ENCODE data around the gene ANKRD50.

The ANKRD50 gene

GRCh38 chr4:124712372-124713184, at the start of gene ANKRD50:
TSS of gene ANKRD50 (minus strand) at chr4:124712732. CDS start at chr4:124710511, 2,221 bp downstream.
- TF ChIP-seq CTCF (IDR thresholded peaks at IDR 0.05; ENCODE audit: insufficient read depth, low read depth, low read length, missing control alignments) = no peak
- DNase-seq (ENCODE audit: low read depth) = peak; percentile 81
- peak within 1 kb of the TSS; percentile 66 for H3K4me3 ChIP-seq (ENCODE audit: low read depth, low read length)

- DNase-seq (ENCODE audit: low read depth) = no peak
- H3K4me3 ChIP-seq (ENCODE audit: low read depth, low read length) = no peak overlapping the region
- no peak for TF ChIP-seq CTCF (IDR thresholded peaks at IDR 0.05; ENCODE audit: insufficient read depth, low read depth, low read length, missing control alignments)
Measured at GRCh38 chr4:124757126-124757525, 44.6 kb upstream of the ANKRD50 start.

GRCh38 chr4:124754681-124755080, 42.1 kb upstream of the ANKRD50 start:
- no peak for DNase-seq (ENCODE audit: low read depth)
- no peak overlapping the region for H3K4me3 ChIP-seq (ENCODE audit: low read depth, low read length)

GRCh38 chr4:124753941-124754581, 41.5 kb upstream of the ANKRD50 start:
- no peak for DNase-seq (ENCODE audit: low read depth)

More at GRCh38 chr4:124754681-124755080, 42.1 kb upstream of the ANKRD50 start:
- no peak for TF ChIP-seq CTCF (IDR thresholded peaks at IDR 0.05; ENCODE audit: insufficient read depth, low read depth, low read length, missing control alignments)

GRCh38 chr4:124749421-124749820, 36.9 kb upstream of the ANKRD50 start:
- TF ChIP-seq CTCF (IDR thresholded peaks at IDR 0.05; ENCODE audit: insufficient read depth, low read depth, low read length, missing control alignments) = no peak

More at GRCh38 chr4:124753941-124754581, 41.5 kb upstream of the ANKRD50 start:
- no peak for TF ChIP-seq CTCF (IDR thresholded peaks at IDR 0.05; ENCODE audit: insufficient read depth, low read depth, low read length, missing control alignments)
- H3K4me3 ChIP-seq (ENCODE audit: low read depth, low read length) = no peak overlapping the region

GRCh38 chr4:124748965-124749364, 36.4 kb upstream of the ANKRD50 start:
- DNase-seq (ENCODE audit: low read depth) = no peak
- no peak overlapping the region for H3K4me3 ChIP-seq (ENCODE audit: low read depth, low read length)
- no peak for TF ChIP-seq CTCF (IDR thresholded peaks at IDR 0.05; ENCODE audit: insufficient read depth, low read depth, low read length, missing control alignments)

More at GRCh38 chr4:124749421-124749820, 36.9 kb upstream of the ANKRD50 start:
- no peak overlapping the region for H3K4me3 ChIP-seq (ENCODE audit: low read depth, low read length)
- no peak for DNase-seq (ENCODE audit: low read depth)

Data from GM12865 (cell line).